ENCODE data around the gene FRYL.

FRYL gene

GRCh38 chr4:48478273-48478672 is 301.8 kb downstream of the FRYL start:
- H3K4me3 ChIP-seq (ENCODE audit: low read length), result no peak overlapping the region
- no peak for TF ChIP-seq CTCF (conservative IDR thresholded peaks at IDR 0.05; ENCODE audit: low read depth, low read length)
- no peak for DNase-seq (ENCODE audit: low read depth)

- no peak for DNase-seq (ENCODE audit: low read depth)
- H3K4me3 ChIP-seq (ENCODE audit: low read length), result no peak overlapping the region
- no peak for TF ChIP-seq CTCF (conservative IDR thresholded peaks at IDR 0.05; ENCODE audit: low read depth, low read length)
Observed at GRCh38 chr4:48475770-48476169, 304.3 kb downstream of the FRYL start.

GRCh38 chr4:48472794-48473193 is 307.3 kb downstream of the FRYL start:
- no peak overlapping the region for H3K4me3 ChIP-seq (ENCODE audit: low read length)
- no peak for TF ChIP-seq CTCF (conservative IDR thresholded peaks at IDR 0.05; ENCODE audit: low read depth, low read length)
- no peak for DNase-seq (ENCODE audit: low read depth)

GRCh38 chr4:48470570-48470969 is 309.5 kb downstream of the FRYL start:
- DNase-seq (ENCODE audit: low read depth), result no peak
- TF ChIP-seq CTCF (conservative IDR thresholded peaks at IDR 0.05; ENCODE audit: low read depth, low read length), result no peak
- H3K4me3 ChIP-seq (ENCODE audit: low read length), result no peak overlapping the region

- no peak for DNase-seq (ENCODE audit: low read depth)
- no peak for TF ChIP-seq CTCF (conservative IDR thresholded peaks at IDR 0.05; ENCODE audit: low read depth, low read length)
- no peak overlapping the region for H3K4me3 ChIP-seq (ENCODE audit: low read length)
Observed at GRCh38 chr4:48470137-48470536, 309.9 kb downstream of the FRYL start.

- no peak for DNase-seq (ENCODE audit: low read depth)
- TF ChIP-seq CTCF (conservative IDR thresholded peaks at IDR 0.05; ENCODE audit: low read depth, low read length), result no peak
- H3K4me3 ChIP-seq (ENCODE audit: low read length), result no peak overlapping the region
Observed at GRCh38 chr4:48467891-48468290, 312.2 kb downstream of the FRYL start.

- H3K4me3 ChIP-seq (ENCODE audit: low read length), result no peak overlapping the region
- no peak for DNase-seq (ENCODE audit: low read depth)
- no peak for TF ChIP-seq CTCF (conservative IDR thresholded peaks at IDR 0.05; ENCODE audit: low read depth, low read length)
Observed at GRCh38 chr4:48467442-48467841, 312.6 kb downstream of the FRYL start.

Data from retinal pigment epithelial cell (primary cell).